K562 (cell line): Measurements from ENCODE around the gene MAST4. TPM values are rescaled to one million over a fixed set of nuclear protein-coding genes. Genes with fewer than 3 reads are reported as not detected.

Experiments used
- ATAC-seq: fragments of 200-7000 bp; cut with Tn5 transposase; 3 replicates; pipeline ENCODE4 v1.9.1; 2020; ENCODE audit warnings: moderate library complexity
- BruUV-seq: library from RNA; stranded (reverse); fragments of 400-500 nt; replicated peaks from 2 replicates; lab custom pipeline; 2021; lab: Mats Ljungman, UMichigan
- CTCF ChIA-PET: fragments of 300-600 bp; formaldehyde crosslinking; extraction: SDS; loops from one replicate; lab custom pipeline; 2021; ENCODE audit warnings: low intra/inter-chr PET ratio; lab: Yijun Ruan, JAX
- POLR2A ChIA-PET: fragments of 300-600, 350-650 bp; sonication (Branson Sonifier 250); formaldehyde crosslinking; extraction: SDS; loops from one replicate; lab custom pipeline; 2021; ENCODE audit warnings: antibody characterized with exemption, inconsistent platforms; lab: Yijun Ruan, JAX
- DNase-seq, 4 experiments: peaks; one replicate each; pipeline versions ENCODE4 v3.0.0 to v3.0.0-alpha.2; 2011 to 2018; ENCODE audit warnings: low spot score in 3 of 4, mixed read lengths in 3 of 4; ENCODE audit errors: extremely low read depth in 1 of 4
- FAIRE-seq: peaks from 2 replicates; lab custom pipeline; 2011; peaks lifted over from hg19 to GRCh38; lab: Jason Lieb, UNC
- H2AFZ ChIP-seq: 2 replicates; pipeline ENCODE4 v1.6.0; 2011; ENCODE audit warnings: low read depth, low read length, control low read depth, inconsistent platforms
- H3K27ac ChIP-seq: fragments of 200-600 bp; 3 replicates; pipeline ENCODE4 v1.8.0; 2011; ENCODE audit warnings: low read depth, mild to moderate bottlenecking, control low read depth, inconsistent platforms, low read length, moderate library complexity, mixed read lengths; ENCODE audit errors: extremely low read depth
- H3K27me3 ChIP-seq, 2 experiments: fragments of 300-600 bp in 1 of 2; 2 replicates in 1 of 2; 3 replicates in 1 of 2; pipeline versions ENCODE4 v1.6.0 to v1.8.0; 2011; ENCODE audit warnings: inconsistent platforms in 2 of 2, low read length in 2 of 2, mild to moderate bottlenecking in 1 of 2, mixed read lengths in 1 of 2, moderate library complexity in 1 of 2; ENCODE audit not compliant: control insufficient read depth in 2 of 2, insufficient read depth in 2 of 2
- H3K36me3 ChIP-seq: fragments of 300-600 bp; 3 replicates; pipeline ENCODE4 v1.8.0; 2011; ENCODE audit warnings: mild to moderate bottlenecking, low read length, inconsistent platforms; ENCODE audit not compliant: control insufficient read depth, insufficient read depth
- H3K4me1 ChIP-seq, 2 experiments: fragments of 200-600 bp in 1 of 2; replicated peaks in 1 of 2; 2 replicates in 1 of 2; 3 replicates in 1 of 2; pipeline versions ENCODE4 v1.5.1 to v1.8.0; 2011; ENCODE audit warnings: inconsistent platforms in 2 of 2, low read length in 2 of 2, mild to moderate bottlenecking in 1 of 2, mixed read lengths in 1 of 2, moderate library complexity in 1 of 2; ENCODE audit not compliant: control insufficient read depth in 2 of 2, insufficient read depth in 2 of 2
- H3K4me2 ChIP-seq: 2 replicates; pipeline ENCODE4 v1.6.1; 2011; ENCODE audit warnings: low read length, control low read depth, inconsistent platforms, mixed read lengths; ENCODE audit not compliant: insufficient read depth
- H3K4me3 ChIP-seq: fragments of 200-600 bp; sonication (generic), shearing (Covaris generic); 2 replicates; pipeline ENCODE4 v1.5.1; 2016; ENCODE audit warnings: control low read depth, inconsistent platforms
- H3K79me2 ChIP-seq: fragments of 200-600 bp; 3 replicates; pipeline ENCODE4 v1.8.0; 2011; ENCODE audit warnings: low read length, inconsistent platforms; ENCODE audit not compliant: control insufficient read depth, insufficient read depth
- H3K9ac ChIP-seq, 2 experiments: 2 replicates each; pipeline versions ENCODE4 v1.6.0 to v1.6.1; 2011; ENCODE audit warnings: low read depth in 2 of 2, low read length in 2 of 2, control low read depth in 1 of 2, inconsistent platforms in 1 of 2, mild to moderate bottlenecking in 1 of 2, mixed read lengths in 1 of 2; ENCODE audit not compliant: insufficient read depth in 1 of 2
- H3K9me1 ChIP-seq: one replicate; pipeline ENCODE4 v1.6.0; 2011; ENCODE audit warnings: inconsistent platforms, mild to moderate bottlenecking, low read length, moderate library complexity; ENCODE audit not compliant: control insufficient read depth, insufficient read depth
- H3K9me3 ChIP-seq: replicated peaks from 2 replicates; pipeline ENCODE4 v1.5.1; 2011; ENCODE audit warnings: low read depth, low read length, inconsistent platforms; ENCODE audit not compliant: control insufficient read depth, insufficient read depth
- H4K20me1 ChIP-seq: replicated peaks from 2 replicates; pipeline ENCODE4 v1.6.1; 2011; ENCODE audit warnings: low read length, inconsistent platforms, mixed read lengths; ENCODE audit not compliant: control insufficient read depth, insufficient read depth
- ARID4B ChIP-seq: sonication (generic); formaldehyde crosslinking; IDR thresholded peaks from 2 replicates; pipeline ENCODE4 v1.8.0; 2022; ENCODE audit warnings: mild to moderate bottlenecking, missing genetic modification reagents
- BDP1 ChIP-seq: IDR thresholded peaks from 3 replicates; pipeline ENCODE4 v1.6.1; 2011; ENCODE audit not compliant: insufficient read length, insufficient read depth
- CHD1 ChIP-seq: fragments of 200-600 bp; sonication (generic); IDR thresholded peaks from one replicate; pipeline ENCODE4 v1.6.1; 2012; ENCODE audit warnings: mild to moderate bottlenecking, moderate library complexity, low read length, inconsistent platforms
- DDX20 ChIP-seq: fragments of 450-650 bp; IDR thresholded peaks from 2 replicates; pipeline ENCODE4 v1.6.1; 2016; ENCODE audit warnings: missing genetic modification characterization, low read depth, mild to moderate bottlenecking, missing compliant biosample characterization, moderate library complexity
- EP300 ChIP-seq: IDR thresholded peaks from 2 replicates; pipeline ENCODE4 v1.6.1; 2012; ENCODE audit warnings: low read length, improper control_type of control experiment
- ETS1 ChIP-seq: conservative IDR thresholded peaks from 2 replicates; pipeline ENCODE4 v1.6.1; 2011; ENCODE audit warnings: low read depth, mild to moderate bottlenecking, low read length; ENCODE audit not compliant: control insufficient read depth
- LCOR ChIP-seq: sonication (generic); formaldehyde crosslinking; IDR thresholded peaks from 2 replicates; pipeline ENCODE4 v1.8.0; 2022; ENCODE audit warnings: mild to moderate bottlenecking, missing genetic modification reagents
- PCBP1 ChIP-seq: fragments of 200-400 bp; formaldehyde crosslinking; IDR thresholded peaks from 2 replicates; pipeline ENCODE4 v1.6.1; 2018; ENCODE audit warnings: mild to moderate bottlenecking, low read depth, low read length; ENCODE audit not compliant: poor library complexity, severe bottlenecking
- SMARCB1 ChIP-seq: IDR thresholded peaks from 2 replicates; pipeline ENCODE4 v1.6.1; 2011; ENCODE audit warnings: improper control_type of control experiment, low read depth; ENCODE audit not compliant: insufficient read length
- TCF7L2 ChIP-seq: fragments of 150-350 bp; IDR thresholded peaks from 2 replicates; pipeline ENCODE4 v1.6.1; 2016; ENCODE audit warnings: low read depth, mild to moderate bottlenecking, low read length, moderate library complexity
- TRIM25 ChIP-seq: fragments of 450-650 bp; IDR thresholded peaks from 2 replicates; pipeline ENCODE4 v1.7.0; 2016; ENCODE audit warnings: borderline replicate concordance
- TRIM28 ChIP-seq: fragments of 450-650 bp; IDR thresholded peaks from 2 replicates; pipeline ENCODE4 v1.6.1; 2017
- U2AF2 ChIP-seq: fragments of 200-400 bp; formaldehyde crosslinking; optimal IDR thresholded peaks from 2 replicates; pipeline ENCODE3; 2017; ENCODE audit warnings: low read depth, mild to moderate bottlenecking, low read length
- ZNF3 ChIP-seq: fragments of 250-450 bp; sonication (Bioruptor Pico); IDR thresholded peaks from 2 replicates; pipeline ENCODE4 v1.5.0; 2021; ENCODE audit warnings: mild to moderate bottlenecking, moderate library complexity
- WGBS: fragments of 100-300 bp; shearing (Covaris generic); methylation state at CpG from one replicate; pipeline ENCODE4 v1.1.6; 2016; ENCODE audit warnings: low coverage, mixed read lengths; ENCODE audit not compliant: insufficient coverage; ENCODE audit errors: missing lambda C conversion rate; 5-methylcytosine and 5-hydroxymethylcytosine counted together
- in situ Hi-C: fragments of 300-500 bp; cut with MboI; formaldehyde crosslinking; loops from 4 replicates; pipeline ENCODE4 v1.15.0; 2018; ENCODE audit warnings: inconsistent platforms, mixed read lengths
- intact Hi-C: fragments of 100-400 bp; cut with micrococcal nuclease; formaldehyde crosslinking; loops from 2 replicates; pipeline ENCODE4 v1.14.2; 2022
- polyA plus RNA-seq, 8 experiments: library from polyadenylated mRNA; depleted of rRNA in 4 of 8; stranded (reverse) in 5 of 8; unstranded in 3 of 8; fragments of >200 nt; fragmentation: Nextera tagmentation in 2 of 8; fragmentation: Illumina TruSeq in 1 of 8; extraction: Ambion mirVana in 2 of 8; extraction: Trizol in 1 of 8; gene quantifications; 2 replicates each; pipeline versions ENCODE4 v1.2.1 to v1.2.3, GENCODE V29; 2011 to 2014; ENCODE audit warnings: inconsistent platforms in 1 of 8, missing spikeins in 1 of 8
- total RNA-seq, 7 experiments: library from RNA; depleted of rRNA in 6 of 7; stranded (reverse); fragments of >200 nt in 6 of 7; fragmentation: Illumina TruSeq in 2 of 7; extraction: Trizol in 2 of 7; gene quantifications; 2 replicates each; pipeline versions ENCODE4 v1.2.1 to v1.2.3, GENCODE V29; 2011 to 2021; ENCODE audit warnings: low replicate concordance in 1 of 7

The MAST4 gene
- total and polyA plus RNA-seq, 9 of the 15 experiments (the other 6 are each of a cell fraction or from before 2014, with no cell fraction given) = 0.88 to 10.1 (median 5.2) TPM

- TF ChIP-seq PCBP1 = no peak
- TF ChIP-seq ARID4B (CRISPR knock-in tag) = no peak
- TF ChIP-seq CHD1 = no peak
- TF ChIP-seq SMARCB1 = no peak
- TF ChIP-seq, all 486 proteins: peak for 0
Observed at GRCh38 chr5:66818304-66818934, 222.2 kb downstream of the MAST4 start (continued).

GRCh38 chr5:66818935-66819328 lies 222.7 kb downstream of the MAST4 start:
- in situ Hi-C loops = no loop called here
- Histone ChIP-seq H3K27me3 (peaks cover 0 to 4% of the 10 kb centered on the region in 2 experiments; a peak in 3 of 5 replicates), H3K27ac (no peak overlapping the region), H3K36me3 (no peaks in the 10 kb centered on the region), H2AFZ (no peak overlapping the region), H3K4me3 (no peak overlapping the region), H3K9me1 (no peaks in the 10 kb centered on the region), H3K9me3 (no peaks in the 10 kb centered on the region), H3K9ac (no peak overlapping the region), H4K20me1 (no peaks in the 10 kb centered on the region), H3K79me2 (no peaks in the 10 kb centered on the region), H3K4me2 (no peak overlapping the region), H3K4me1 (no peaks in the 10 kb centered on the region)
- ATAC-seq (no peak), DNase-seq (no peak), FAIRE-seq (no peak)
- ChIA-PET CTCF (no interaction called here), POLR2A (interaction anchor here (0.8 kb wide), 1 partner anchor 378 kb away, joined by 3 read pairs; no protein-coding TSS in a partner anchor)
- BruUV-seq = no TSS peak
- WGBS = 0% methylated on average over 4 of the region's 4 CpGs
- intact Hi-C loops = no loop called here
- TF ChIP-seq BDP1 (no peak), DDX20 (tag) (no peak), ZNF3 (CRISPR knock-in tag) (no peak), U2AF2 (no peak), TCF7L2 (no peak), ETS1 (no peak), TRIM28 (no peak), EP300 (no peak), TRIM25 (no peak), LCOR (CRISPR knock-in tag) (no peak)
